OCI-M1 (cell line): Measurements from ENCODE around the gene CFAP45.

Source experiments
- DNase-seq: peaks from one replicate; lab custom pipeline; 2025; lab: John Stamatoyannopoulos, UW

The CFAP45 gene, protein sequence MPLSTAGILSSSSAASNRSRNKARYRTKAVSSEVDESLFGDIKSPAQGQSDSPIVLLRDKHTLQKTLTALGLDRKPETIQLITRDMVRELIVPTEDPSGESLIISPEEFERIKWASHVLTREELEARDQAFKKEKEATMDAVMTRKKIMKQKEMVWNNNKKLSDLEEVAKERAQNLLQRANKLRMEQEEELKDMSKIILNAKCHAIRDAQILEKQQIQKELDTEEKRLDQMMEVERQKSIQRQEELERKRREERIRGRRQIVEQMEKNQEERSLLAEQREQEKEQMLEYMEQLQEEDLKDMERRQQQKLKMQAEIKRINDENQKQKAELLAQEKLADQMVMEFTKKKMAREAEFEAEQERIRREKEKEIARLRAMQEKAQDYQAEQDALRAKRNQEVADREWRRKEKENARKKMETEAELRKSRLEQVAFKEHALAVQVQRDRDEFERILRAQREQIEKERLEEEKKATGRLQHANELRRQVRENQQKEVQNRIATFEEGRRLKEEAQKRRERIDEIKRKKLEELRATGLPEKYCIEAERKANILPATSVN

DNA sequence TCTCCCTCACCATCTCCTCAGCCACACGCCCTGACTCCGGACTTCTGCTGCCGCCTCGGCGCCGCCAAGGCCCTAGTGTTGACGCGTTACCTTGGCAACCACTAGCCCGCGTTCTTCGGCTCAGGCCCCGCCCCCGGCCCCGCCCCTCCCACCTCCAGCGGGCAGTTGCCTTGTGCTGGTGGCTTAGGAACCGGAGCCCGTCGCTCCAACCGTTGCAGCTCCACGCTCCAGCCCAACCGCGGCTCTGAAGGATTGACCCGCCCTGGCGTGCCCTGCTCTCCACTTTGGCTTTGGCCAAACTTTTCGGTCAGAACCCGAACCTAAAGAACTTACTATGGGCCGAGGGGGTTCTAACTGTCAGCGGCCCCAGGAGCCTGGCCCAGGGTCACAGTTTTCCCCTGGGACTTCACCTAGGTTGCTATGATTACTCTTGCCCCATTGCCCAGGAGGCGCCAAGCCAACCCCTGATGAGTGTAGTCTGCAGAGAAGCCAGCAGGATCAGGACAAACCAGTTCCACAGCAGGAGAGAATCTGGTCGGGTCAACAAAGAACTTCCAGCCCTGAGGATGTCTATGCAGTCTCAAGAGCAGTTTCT lies at the start of gene CFAP45:
CFAP45 (minus strand) TSS at position 80 of the 595 bp plus-strand sequence; CDS start at position 13, 67 bp downstream.
- DNase-seq, result no peak

DNA sequence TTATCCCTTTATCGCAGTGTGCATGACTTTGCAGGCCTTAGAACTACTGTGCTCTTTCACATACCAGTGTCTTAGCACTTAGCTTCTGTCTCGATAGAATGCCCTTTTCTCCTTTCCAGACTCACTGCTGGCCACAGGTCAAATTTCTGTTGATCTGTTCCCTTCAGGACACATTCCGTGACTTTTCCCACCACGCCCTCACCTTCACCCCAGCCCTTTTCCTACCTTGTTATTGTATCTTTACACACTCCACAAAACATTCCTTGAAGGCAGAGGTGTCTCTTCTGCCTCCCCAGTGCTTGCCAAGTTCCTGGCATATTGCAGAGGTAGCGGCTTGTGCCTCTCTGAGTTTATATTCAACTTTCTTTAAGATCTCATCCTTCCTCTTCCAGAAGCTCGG lies 49.2 kb upstream of the CFAP45 start:
- no peak for DNase-seq

DNA sequence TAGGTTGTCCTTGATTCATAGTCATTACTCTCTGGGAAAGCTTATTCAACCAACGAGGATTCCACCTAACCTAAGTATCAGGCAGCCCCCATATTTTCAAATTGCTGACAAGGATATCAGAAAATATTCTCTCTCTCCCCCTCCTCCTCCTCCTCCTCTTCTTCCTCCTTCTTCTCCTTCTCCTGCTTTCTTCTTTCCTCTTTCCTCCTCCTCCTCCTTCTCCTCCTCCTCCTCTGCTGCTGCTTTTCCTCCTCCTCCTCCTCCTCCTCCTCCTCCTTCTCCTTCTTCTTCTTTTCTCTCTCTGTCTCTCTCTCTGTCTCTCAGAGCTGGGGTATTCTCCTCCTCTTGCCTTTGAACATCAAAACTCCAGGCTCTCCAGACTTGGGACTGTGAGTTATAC lies 48.0 kb upstream of the CFAP45 start:
- DNase-seq, result no peak

DNA sequence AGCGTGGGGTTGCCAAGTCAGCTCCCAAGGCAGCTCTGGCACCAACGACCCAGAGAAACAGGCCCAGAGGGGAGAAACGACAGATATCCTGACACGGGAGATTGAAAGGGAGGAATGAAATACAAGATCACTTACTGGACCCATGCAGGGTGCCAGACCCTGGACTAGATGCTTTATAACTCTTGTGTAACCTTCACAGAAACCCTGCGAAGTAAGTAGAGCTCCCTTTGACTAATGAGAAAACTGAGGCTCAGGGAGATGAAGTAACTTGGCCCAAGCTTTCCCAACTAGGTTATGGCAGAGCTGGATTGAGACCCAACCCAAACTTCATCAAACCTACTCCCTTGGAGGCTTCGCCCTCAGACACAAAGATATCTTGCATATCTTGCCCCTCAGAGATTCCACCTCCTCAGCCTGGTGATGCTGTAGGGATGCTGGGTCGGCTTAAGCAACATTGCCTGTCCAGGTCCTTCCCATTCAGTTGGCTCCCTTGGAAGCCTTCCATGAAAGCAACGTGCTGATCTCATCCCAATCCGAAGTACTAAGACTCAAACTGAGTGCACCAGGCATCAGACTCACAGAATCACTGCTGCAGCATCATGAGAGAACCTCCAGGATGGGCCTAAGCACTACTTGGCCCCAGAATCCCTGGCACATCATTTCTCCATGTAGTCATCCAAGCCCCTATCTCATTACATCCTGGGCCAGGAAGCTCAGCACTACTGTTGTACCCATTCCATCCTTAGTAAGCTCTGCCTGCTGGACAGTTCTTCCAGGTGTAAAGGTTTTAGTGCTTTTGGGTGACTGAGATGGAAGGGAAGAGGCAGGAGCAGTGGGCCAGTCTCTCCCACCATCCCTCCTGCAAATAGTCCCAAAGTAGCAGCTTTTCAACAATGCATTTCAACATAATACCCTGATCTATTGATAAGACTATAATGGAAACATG lies 46.5 kb upstream of the CFAP45 start:
- no peak for DNase-seq

DNA sequence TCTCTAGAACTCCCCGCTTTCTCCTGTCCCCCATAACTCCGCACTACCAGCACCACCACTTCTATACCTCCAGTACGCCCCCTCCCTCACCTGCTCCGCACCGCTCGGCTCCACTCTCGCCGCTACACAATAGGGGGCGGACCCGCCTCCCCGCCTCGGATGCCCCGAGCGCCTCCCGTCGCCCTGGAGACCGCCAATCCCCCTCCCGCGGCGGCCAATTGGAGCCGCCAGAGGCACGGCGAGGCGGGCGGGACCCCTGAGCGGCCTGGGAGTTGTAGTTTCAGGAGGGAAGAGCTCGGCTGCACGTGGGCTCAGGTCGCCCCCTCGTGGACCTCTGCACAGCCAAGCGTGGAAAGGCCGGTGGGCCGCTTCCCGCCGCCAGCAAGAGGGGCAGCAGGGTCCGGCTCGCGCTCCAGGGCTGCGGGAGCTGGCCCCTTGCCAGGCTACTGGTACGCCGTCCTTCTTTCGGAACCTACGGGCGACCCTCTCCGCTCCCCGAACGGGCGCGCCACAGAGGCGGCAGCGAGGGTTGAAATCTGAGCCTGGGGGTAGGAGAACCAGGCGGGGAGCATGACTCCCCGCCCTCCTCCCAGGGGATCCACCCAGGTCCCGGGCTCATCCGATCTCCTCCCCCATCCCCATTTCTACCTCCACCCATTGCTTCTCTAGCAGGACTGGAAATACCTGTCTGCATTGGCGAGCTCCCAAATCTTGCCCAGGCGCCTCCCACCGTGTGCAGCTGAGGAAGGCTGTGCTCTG lies 45.7 kb upstream of the CFAP45 start, which contains the start of gene IGSF9:
IGSF9 (minus strand) TSS at position 131 of the 759 bp plus-strand sequence. CDS start 2,159 bp downstream, outside the sequence.
- peak; percentile 49 for DNase-seq

DNA sequence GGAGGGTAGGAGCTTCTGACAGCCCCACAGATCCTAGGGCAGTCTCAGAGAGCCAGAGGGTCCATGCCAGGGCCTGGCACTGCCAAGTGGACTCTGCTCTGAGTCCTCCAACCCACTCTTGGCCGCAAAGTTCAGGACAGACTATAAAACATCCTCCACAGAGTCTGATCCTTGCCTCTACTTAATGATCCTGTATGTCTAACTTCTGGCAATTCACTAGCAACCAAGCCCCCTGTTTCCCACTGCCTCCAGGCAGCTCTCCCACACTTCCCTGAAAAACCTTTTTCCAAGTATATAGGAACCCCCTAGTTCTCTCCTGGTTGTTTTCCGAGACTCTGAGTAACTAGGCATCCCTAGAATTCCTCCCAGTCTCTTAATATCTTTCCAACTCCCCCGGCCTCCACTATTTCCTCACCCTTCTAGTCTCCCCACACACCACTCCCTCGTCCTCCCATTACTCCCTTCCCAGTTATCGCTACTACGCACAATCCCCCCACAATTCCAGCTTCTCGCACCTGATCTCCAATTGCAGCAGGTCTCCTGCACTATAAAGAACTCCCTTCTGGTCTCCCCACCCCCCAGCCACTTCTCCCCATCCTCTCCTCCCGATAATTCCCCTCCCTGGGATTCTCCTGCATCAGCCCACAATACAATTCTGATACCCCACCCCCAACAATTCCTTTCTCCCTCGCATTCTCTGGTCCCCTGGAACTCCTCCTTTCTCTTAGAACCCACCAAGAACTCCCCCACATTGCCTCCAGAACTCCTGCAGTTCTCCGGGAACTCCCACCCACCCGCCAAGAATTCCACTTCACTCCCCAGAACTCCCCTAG lies 44.9 kb upstream of the CFAP45 start:
- no peak for DNase-seq

DNA sequence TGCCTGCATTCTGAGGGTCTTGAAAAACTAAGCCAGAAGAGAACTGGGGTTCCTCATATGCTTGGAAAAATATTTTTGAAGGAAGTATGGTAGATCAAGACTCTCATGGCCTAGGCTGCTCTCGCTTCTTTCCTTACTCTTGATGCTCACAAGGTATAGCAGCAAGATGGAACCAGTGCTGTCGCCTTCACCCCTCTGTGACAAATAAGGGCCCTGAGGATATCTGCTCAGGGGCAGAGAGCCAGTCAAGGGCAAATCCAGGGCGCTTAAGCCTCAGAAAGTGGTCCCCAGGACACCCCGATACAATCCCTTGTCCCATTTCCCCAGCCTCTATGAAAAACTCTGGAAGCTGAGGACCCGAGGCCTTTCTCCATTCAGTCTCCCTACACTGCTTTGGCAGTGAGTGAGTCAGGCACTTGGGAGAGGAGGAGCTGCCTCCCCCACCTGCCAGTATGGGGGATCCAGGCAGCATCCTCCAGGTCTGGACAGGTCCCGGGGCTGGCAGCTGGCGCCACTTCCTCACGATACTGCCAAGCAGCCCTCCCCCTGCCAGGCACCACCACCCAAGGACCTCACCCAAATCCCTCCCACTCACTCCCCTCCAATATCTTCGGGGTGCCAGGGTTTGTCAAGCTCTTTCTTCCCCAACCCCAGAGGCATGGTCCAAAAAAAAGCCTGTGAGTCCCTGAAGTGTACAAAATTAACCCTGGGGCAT lies 44.1 kb upstream of the CFAP45 start:
- DNase-seq, result no peak

DNA sequence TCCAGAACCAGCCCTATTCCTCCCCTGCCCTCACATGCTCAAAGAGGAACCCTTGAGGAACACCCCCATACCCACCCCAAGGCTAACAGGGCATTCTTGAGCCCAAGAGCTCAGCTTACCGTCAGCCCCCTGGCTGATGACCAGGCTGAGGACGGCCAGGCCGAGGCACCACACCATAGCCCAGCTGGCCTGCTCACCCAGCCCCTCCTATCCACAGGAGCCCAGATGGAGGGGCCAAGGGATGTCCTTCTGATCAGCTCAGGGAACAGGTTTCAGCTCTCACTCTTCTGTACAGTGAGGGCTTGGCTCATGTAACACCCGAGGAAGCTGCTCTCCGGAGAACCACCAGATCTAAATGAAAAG lies 43.3 kb upstream of the CFAP45 start:
- DNase-seq, result no peak

DNA sequence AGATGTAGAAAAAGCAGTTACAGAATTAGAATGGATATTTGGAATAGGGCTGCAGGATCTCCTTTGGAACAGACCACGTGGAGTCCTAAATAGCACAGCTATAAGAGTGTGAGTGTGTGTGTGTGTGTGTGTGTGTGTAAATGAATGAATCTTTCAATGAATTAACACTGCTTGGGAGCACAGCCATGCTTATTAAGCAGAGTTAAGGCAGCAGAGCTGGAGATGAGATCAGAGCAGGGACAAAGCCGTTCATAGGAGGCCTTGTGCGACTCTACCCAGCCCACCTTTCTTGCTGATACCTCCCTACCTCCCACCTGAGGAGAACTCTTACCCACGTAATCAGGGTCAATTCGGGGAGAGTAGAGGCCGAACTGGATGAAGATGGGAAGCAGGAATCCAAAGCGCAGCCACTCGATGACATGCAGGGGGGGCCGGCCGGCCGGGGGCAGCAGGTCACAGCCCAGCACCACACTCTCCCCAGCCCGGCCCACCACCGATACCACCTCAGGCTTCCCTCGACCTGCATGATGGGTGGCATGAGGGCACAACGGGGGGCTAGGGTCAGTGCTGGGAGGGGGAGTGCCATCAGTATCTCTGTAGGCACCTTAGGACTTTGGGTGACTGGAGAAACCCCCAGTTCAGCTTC lies 42.8 kb upstream of the CFAP45 start:
- DNase-seq, result no peak

DNA sequence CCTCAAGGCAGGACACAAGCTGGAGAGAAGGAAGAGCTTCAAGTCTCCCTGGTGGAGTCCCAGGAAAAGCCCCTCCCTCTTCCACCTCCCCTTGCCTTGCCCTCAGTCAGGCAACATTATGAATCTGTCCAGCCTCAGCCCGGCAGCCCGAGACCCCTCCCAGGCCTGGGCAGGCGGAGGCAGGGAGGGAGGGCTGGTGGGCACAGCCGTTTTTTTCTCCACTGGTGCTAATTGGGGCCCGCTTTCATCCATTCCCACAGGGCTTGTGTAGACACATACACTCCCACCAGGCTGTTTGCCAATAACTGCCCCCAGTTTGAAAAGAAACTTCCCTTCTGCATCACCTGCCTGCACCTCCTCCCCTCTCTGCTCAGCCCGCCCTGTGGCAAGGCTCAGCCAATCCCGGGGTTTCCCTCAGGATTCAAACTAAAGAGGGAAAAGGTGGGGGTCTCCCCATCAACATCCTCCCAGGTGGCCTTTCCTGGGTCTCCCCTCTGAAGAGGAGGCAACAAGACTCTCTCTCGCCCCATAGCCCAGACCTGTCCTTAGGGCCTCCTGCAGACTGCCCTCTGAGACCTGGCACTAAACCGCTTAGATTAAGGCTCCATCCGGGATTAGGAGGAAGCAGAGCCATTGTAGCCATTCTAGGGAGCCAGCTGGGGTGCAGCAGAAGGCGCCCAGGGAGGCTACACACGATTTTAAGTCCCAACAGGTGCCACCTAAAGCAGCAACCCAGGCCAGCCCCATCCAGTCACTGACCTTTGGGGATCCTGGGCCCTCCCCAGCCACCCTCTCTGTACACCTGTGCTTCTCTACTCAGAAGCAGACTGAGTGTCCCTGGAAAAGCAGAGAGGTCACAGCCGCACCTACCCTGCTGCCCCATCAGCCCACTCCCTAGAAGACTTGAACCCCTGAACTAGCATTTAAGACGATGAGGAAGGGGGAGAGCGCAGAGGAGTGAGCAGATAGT lies 41.9 kb upstream of the CFAP45 start:
- no peak for DNase-seq

DNA sequence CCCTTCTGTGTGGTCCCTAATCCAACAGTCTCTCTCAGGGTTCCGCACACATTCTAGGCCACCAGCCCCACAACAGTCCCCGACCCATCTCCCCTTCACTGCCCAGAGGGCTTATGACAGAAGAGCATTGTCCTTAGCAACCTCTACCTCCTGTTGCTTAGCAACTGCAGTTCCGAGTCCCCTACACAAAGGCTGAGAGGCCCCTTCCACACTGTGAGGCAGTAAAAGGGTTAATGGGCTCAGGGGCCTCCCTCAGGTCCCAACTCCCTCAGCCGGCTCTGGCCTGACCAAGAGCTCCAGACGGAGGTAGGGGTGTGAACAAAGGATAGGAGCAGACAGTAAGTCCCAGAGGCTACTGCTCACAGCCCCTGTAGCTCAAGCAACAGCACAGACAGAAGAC lies 41.2 kb upstream of the CFAP45 start:
- DNase-seq, result no peak

DNA sequence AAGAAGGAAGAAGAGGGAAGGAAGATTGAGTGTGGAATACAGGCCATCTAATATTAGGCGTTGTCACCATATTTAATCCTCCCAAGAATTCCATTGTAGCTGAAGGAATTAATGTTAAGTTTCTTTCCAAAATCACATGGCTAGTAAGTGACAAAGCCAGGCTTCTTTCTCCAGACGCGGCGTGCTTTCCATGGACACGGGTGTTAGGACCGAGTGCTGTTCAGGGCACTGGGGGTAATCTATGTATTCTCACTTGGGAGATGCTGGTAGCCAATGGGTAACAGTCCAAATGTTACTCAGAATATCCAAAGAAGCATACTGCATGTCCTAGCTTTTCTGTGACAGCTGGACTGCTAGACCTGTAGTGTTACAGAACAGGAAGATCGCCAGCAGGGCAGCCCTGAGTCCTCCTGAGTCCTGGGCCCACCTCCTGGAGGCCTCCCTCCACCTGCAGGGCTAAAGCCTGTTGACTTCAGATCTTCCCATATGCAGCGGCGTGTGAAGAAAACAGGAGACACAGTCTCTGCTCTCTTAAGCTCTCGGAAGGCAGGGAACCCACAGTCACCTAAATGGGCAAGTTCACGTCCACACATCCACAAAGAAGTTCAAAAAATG lies 40.1 kb upstream of the CFAP45 start:
- DNase-seq, result no peak

DNA sequence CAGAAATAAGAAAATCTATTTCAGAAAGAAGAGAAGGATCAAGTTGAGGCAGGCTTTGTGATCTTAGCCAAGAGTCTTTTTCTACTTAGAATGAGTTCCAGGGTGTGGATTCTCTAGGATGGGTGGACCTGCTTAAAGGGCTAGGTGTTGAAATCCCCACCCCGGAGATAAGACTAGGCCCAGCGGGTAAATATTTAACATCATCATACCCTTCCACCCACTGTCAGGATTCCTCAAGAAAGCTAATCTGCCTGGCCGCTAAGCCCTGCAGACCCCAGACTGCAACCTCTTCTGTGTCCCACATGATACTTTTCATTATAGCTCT lies 39.7 kb upstream of the CFAP45 start:
- no peak for DNase-seq

DNA sequence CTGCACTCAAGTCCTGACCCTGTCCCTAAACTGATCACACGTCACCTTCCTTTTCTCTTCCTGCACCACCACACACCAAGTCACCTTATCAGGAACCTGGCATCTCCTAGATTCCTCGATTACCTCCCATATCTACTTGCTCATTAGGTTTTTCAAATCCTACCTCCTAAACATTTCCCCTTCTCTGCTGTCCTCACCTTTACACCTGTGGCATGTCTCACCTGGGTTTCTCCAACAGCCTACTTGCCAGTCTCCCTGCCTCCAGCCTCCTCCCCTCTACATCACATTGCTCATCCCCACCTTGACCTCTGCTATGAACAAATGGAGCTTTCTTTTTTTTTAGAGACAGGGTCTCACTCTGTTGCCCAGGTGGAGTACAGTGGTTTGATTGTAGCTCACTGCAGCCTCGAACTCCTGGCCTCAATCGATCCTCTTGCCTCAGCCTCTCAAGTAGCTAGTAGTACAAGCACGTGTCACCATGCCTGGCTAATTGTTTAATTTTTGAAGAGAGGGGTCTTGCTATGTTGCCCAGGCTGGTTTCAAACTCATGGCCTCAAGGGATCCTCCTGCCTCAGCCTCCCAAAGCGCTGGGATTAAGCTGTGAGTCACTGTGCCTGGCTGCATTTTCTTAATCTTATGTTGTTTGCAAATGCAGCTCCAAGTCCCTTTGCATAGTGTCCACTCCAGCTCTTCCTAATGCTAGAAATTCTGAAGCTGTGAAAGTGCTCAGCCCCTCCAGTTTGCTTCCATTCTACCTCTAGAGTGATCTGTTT lies 39.1 kb upstream of the CFAP45 start:
- DNase-seq, result no peak

DNA sequence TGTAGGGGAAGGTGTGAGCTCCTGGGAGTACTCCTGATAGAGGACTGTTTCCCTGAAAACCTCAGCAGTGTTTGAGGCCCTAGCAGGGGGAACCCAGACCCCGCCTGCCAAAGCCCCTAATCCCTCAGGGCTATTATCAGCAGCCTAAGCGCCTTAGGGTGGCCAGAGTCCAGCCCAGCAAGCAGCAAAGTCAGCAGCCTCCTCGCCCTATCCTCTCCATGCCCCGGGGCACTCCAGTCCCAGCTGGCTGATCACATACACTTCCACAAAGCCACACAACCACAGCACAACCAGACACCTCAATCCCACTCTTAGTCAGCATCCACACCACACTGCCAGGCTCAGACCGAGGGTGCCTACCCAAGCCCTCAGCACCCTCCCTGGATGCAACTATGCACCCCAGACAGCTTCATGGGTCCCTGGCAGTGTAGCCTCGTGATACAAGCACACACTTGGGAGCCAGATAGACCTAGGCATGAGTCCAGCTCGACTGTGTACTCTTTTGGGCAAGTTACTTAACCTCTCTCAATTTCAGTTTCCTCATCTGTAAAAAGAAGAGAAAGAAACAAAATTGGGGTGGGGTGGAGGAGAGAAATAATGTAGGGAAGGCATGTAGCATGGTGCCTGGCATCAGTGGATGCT lies 38.4 kb upstream of the CFAP45 start:
- no peak for DNase-seq

DNA sequence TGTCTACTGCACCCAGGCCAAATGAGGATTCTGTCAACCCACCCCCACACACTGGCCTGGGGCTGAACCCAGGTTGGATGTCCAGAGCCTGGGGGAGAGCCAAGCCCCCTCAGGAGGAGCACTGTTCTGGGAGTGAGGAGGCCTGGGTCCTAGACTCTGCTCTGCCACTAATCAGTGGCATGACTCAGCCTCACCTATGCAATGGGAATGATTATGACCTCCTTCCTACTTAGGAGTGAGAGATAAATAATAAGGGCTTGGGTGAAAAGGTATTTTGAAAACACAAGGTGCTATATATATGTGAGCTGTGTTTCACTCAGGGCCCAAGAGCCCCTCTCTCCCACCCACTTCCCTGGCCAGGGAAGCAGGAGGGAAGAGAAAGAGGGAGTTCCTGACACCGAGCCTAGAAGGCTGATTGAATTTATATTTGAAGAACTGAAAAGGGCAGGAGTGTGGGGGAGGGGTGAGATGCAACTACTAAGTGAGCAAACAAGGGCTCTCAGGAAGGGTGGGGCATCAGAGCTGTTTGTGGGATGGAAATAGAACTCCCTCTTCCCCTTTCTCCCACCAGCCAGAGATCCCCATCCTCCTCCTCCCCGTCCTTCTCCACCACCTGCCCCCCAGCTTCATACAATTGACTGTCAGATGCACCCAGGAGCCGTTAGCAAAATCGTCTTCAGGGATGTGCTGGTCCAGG lies 37.2 kb upstream of the CFAP45 start:
- peak; percentile 57 for DNase-seq
